Activated naive CD4-positive, alpha-beta T cell treated with anti-CD3 and anti-CD28 coated beads for 36 hours (primary cell): Measurements from ENCODE around the gene KLHDC7B. TPM values are rescaled to one million over a fixed set of nuclear protein-coding genes. Genes with fewer than 3 reads are reported as not detected.

Experiments used
- CTCF ChIA-PET: fragments of 350-600 bp; sonication (Branson Sonifier 250); formaldehyde crosslinking; loops from one replicate; lab custom pipeline; 2021; ENCODE audit warnings: antibody characterized with exemption; lab: Charles Lee
- DNase-seq: peaks from one replicate; pipeline ENCODE4 v3.0.0-alpha.2; 2020
- H3K27ac Mint-ChIP-seq: one replicate; pipeline ENCODE4 v1.8.0; 2021; ENCODE audit warnings: mild to moderate bottlenecking, mixed read lengths
- H3K27me3 Mint-ChIP-seq: one replicate; pipeline ENCODE4 v1.8.0; 2021; ENCODE audit warnings: low read depth, mixed read lengths
- H3K36me3 Mint-ChIP-seq: one replicate; pipeline ENCODE4 v1.8.0; 2021; ENCODE audit warnings: low read depth, mixed read lengths
- H3K4me1 Mint-ChIP-seq: one replicate; pipeline ENCODE4 v1.8.0; 2021; ENCODE audit warnings: low read depth, mixed read lengths
- H3K4me3 Mint-ChIP-seq: one replicate; pipeline ENCODE4 v1.8.0; 2021; ENCODE audit warnings: mild to moderate bottlenecking, moderate library complexity, mixed read lengths
- H3K9me3 Mint-ChIP-seq: one replicate; pipeline ENCODE4 v1.8.0; 2021; ENCODE audit warnings: mixed read lengths
- intact Hi-C: fragments of 100-400 bp; cut with micrococcal nuclease; formaldehyde crosslinking; loops from one replicate; pipeline ENCODE4 v1.15.1; 2023
- total RNA-seq, 2 experiments: library from RNA; stranded (reverse); gene quantifications; one replicate each; pipeline ENCODE4 v1.2.3, GENCODE V29; 2021

Gene KLHDC7B
- total RNA-seq, 2 experiments from 2014 or later: 7.4 to 7.6 TPM

- intact Hi-C loops: loop anchor here (1.0 kb wide), 4 partner anchors 21 to 53 kb away; partner anchors contain the start of genes CHKB, NCAPH2 and SCO2
Measured at GRCh38 chr22:50561401-50562358, 16.0 kb downstream of the KLHDC7B start.

GRCh38 chr22:50562523-50563412 is 17.1 kb downstream of the KLHDC7B start, which contains the start of gene SYCE3:
SYCE3 (minus strand) TSS chr22:50562919; CDS start chr22:50556405, 6,514 bp downstream.
- Mint-ChIP-seq H3K27ac (no peak within 1 kb of the TSS), H3K27me3 (no peaks in the 10 kb centered on the region), H3K36me3 (peaks cover 2% of the 10 kb centered on the region), H3K4me3 (peak within 1 kb of the TSS; percentile 85), H3K9me3 (no peaks in the 10 kb centered on the region), H3K4me1 (peaks cover 13% of the 10 kb centered on the region)
- intact Hi-C loops: loop anchor here (1.0 kb wide), 4 partner anchors 20 to 54 kb away; partner anchors contain the start of genes CHKB, NCAPH2 and SCO2
- CTCF ChIA-PET: interaction anchor here (0.5 to 2.8 kb wide), 20 partner anchors 10 to 328 kb away, joined by 3 to 13 read pairs (median 4); partner anchors contain the start of genes KLHDC7B and SCO2
- DNase-seq: peak; percentile 98

More at GRCh38 chr22:50561401-50562358, 16.0 kb downstream of the KLHDC7B start:
- no peaks in the 10 kb centered on the region for H3K36me3 Mint-ChIP-seq
- H3K4me1 Mint-ChIP-seq: peaks cover 13% of the 10 kb centered on the region
- H3K27me3 Mint-ChIP-seq: no peaks in the 10 kb centered on the region
- H3K4me3 Mint-ChIP-seq: peak overlapping the region; percentile 62
- no peak overlapping the region for H3K27ac Mint-ChIP-seq
- CTCF ChIA-PET: interaction anchor here (0.5 kb wide), 1 partner anchor 20 kb away, joined by 4 read pairs; no protein-coding TSS in a partner anchor
- H3K9me3 Mint-ChIP-seq: no peaks in the 10 kb centered on the region
- DNase-seq: no peak

- Mint-ChIP-seq H3K27ac (no peak overlapping the region), H3K36me3 (peaks cover 4% of the 10 kb centered on the region), H3K4me1 (peaks cover 13% of the 10 kb centered on the region), H3K27me3 (no peaks in the 10 kb centered on the region), H3K9me3 (no peaks in the 10 kb centered on the region), H3K4me3 (peak overlapping the region; percentile 85)
- DNase-seq: no peak
- CTCF ChIA-PET: interaction anchor here (0.7 to 2.8 kb wide), 17 partner anchors 9 to 311 kb away, joined by 3 to 13 read pairs (median 4); partner anchors contain the start of genes KLHDC7B and SCO2
- intact Hi-C loops: no loop called here
Measured at GRCh38 chr22:50563413-50564160, 17.9 kb downstream of the KLHDC7B start.

GRCh38 chr22:50564289-50564688 is 18.6 kb downstream of the KLHDC7B start:
- no peaks in the 10 kb centered on the region for H3K9me3 Mint-ChIP-seq
- no peak overlapping the region for H3K4me3 Mint-ChIP-seq
- peaks cover 13% of the 10 kb centered on the region for H3K4me1 Mint-ChIP-seq
- no peak overlapping the region for H3K27ac Mint-ChIP-seq
- H3K27me3 Mint-ChIP-seq: no peaks in the 10 kb centered on the region
- intact Hi-C loops: no loop called here
- DNase-seq: no peak
- peaks cover 4% of the 10 kb centered on the region for H3K36me3 Mint-ChIP-seq
- CTCF ChIA-PET: interaction anchor here (1.0 to 2.8 kb wide), 5 partner anchors 8 to 39 kb away, joined by 4 to 15 read pairs (median 11); partner anchors contain the start of genes KLHDC7B and SCO2

- H3K36me3 Mint-ChIP-seq: peaks cover 15% of the 10 kb centered on the region
Measured at GRCh38 chr22:50567721-50568252, 22.1 kb downstream of the KLHDC7B start.

GRCh38 chr22:50568626-50569025 is 22.9 kb downstream of the KLHDC7B start:
- H3K27me3 Mint-ChIP-seq: no peaks in the 10 kb centered on the region
- CTCF ChIA-PET: no interaction called here
- no peak for DNase-seq

More at GRCh38 chr22:50567721-50568252, 22.1 kb downstream of the KLHDC7B start:
- Mint-ChIP-seq H3K27me3 (no peaks in the 10 kb centered on the region), H3K4me3 (no peak overlapping the region), H3K27ac (no peak overlapping the region), H3K9me3 (no peaks in the 10 kb centered on the region), H3K4me1 (peaks cover 9% of the 10 kb centered on the region)
- intact Hi-C loops: no loop called here
- CTCF ChIA-PET: no interaction called here
- no peak for DNase-seq

GRCh38 chr22:50569041-50569459 is 23.4 kb downstream of the KLHDC7B start:
- Mint-ChIP-seq H3K4me1 (no peaks in the 10 kb centered on the region), H3K36me3 (peaks cover 15% of the 10 kb centered on the region), H3K4me3 (no peak overlapping the region), H3K9me3 (no peaks in the 10 kb centered on the region), H3K27me3 (no peaks in the 10 kb centered on the region), H3K27ac (no peak overlapping the region)
- no peak for DNase-seq
- intact Hi-C loops: no loop called here
- CTCF ChIA-PET: no interaction called here

More at GRCh38 chr22:50568626-50569025, 22.9 kb downstream of the KLHDC7B start:
- no peak overlapping the region for H3K4me3 Mint-ChIP-seq
- H3K36me3 Mint-ChIP-seq: peaks cover 15% of the 10 kb centered on the region
- no peaks in the 10 kb centered on the region for H3K9me3 Mint-ChIP-seq
- peaks cover 3% of the 10 kb centered on the region for H3K4me1 Mint-ChIP-seq
- intact Hi-C loops: no loop called here
- no peak overlapping the region for H3K27ac Mint-ChIP-seq

- Mint-ChIP-seq H3K9me3 (no peaks in the 10 kb centered on the region), H3K4me3 (no peak overlapping the region), H3K4me1 (no peaks in the 10 kb centered on the region), H3K27ac (no peak overlapping the region), H3K27me3 (no peaks in the 10 kb centered on the region), H3K36me3 (peaks cover 15% of the 10 kb centered on the region)
- no peak for DNase-seq
- CTCF ChIA-PET: no interaction called here
- intact Hi-C loops: no loop called here
Measured at GRCh38 chr22:50569896-50570535, 24.3 kb downstream of the KLHDC7B start.

GRCh38 chr22:50570861-50571260 is 25.2 kb downstream of the KLHDC7B start:
- peaks cover 15% of the 10 kb centered on the region for H3K36me3 Mint-ChIP-seq
- no peaks in the 10 kb centered on the region for H3K4me1 Mint-ChIP-seq
- no peaks in the 10 kb centered on the region for H3K9me3 Mint-ChIP-seq
- H3K27me3 Mint-ChIP-seq: no peaks in the 10 kb centered on the region
- no peak overlapping the region for H3K4me3 Mint-ChIP-seq
- intact Hi-C loops: no loop called here
- no peak overlapping the region for H3K27ac Mint-ChIP-seq
- no peak for DNase-seq
- CTCF ChIA-PET: no interaction called here

GRCh38 chr22:50571264-50572175 is 25.8 kb downstream of the KLHDC7B start:
- CTCF ChIA-PET: interaction anchor here (1.5 to 1.8 kb wide), 2 partner anchors 7 to 8 kb away, joined by 4 to 8 read pairs; partner anchors contain the start of gene SYCE3
- Mint-ChIP-seq H3K27me3 (no peaks in the 10 kb centered on the region), H3K4me1 (no peaks in the 10 kb centered on the region), H3K27ac (no peak overlapping the region), H3K9me3 (no peaks in the 10 kb centered on the region), H3K36me3 (peaks cover 15% of the 10 kb centered on the region), H3K4me3 (no peak overlapping the region)
- intact Hi-C loops: no loop called here
- no peak for DNase-seq
